GM12878 (cell line): ENCODE measurements around the gene APOC4. TPM values are rescaled to one million over a fixed set of nuclear protein-coding genes. Genes with fewer than 3 reads are reported as not detected.

ENCODE experiments used
- ATAC-seq: fragments of 200-7000 bp; cut with Tn5 transposase; 3 replicates; pipeline ENCODE4 v1.9.1; 2020; ENCODE audit warnings: mild to moderate bottlenecking, moderate library complexity
- BruUV-seq: library from RNA; stranded (reverse); fragments of 400-500 nt; replicated peaks from 2 replicates; lab custom pipeline; 2021; lab: Mats Ljungman, UMichigan
- CTCF ChIA-PET: fragments of 300-600 bp; sonication (Branson Sonifier 250); formaldehyde crosslinking; extraction: SDS; loops from one replicate; lab custom pipeline; 2021; ENCODE audit warnings: inconsistent platforms; lab: Yijun Ruan, JAX
- POLR2A ChIA-PET: fragments of 350-600 bp; formaldehyde crosslinking; extraction: SDS; loops from one replicate; lab custom pipeline; 2021; ENCODE audit warnings: inconsistent platforms; lab: Charles Lee
- RAD21 ChIA-PET: fragments of 300-600 bp; sonication (Branson Sonifier 250); formaldehyde crosslinking; loops from one replicate; lab custom pipeline; 2023; ENCODE audit warnings: antibody characterized with exemption; ENCODE audit not compliant: unreplicated experiment; lab: Charles Lee
- SMC1A ChIA-PET: fragments of 300-600 bp; sonication (Branson Sonifier 250); formaldehyde crosslinking; loops from one replicate; lab custom pipeline; 2023; ENCODE audit not compliant: unreplicated experiment, uncharacterized antibody; lab: Charles Lee
- DNase-seq: peaks from one replicate; pipeline ENCODE4 v3.0.0-alpha.2; 2011; ENCODE audit warnings: low read depth, low spot score
- FAIRE-seq: peaks from 3 replicates; lab custom pipeline; 2011; peaks lifted over from hg19 to GRCh38; lab: Jason Lieb, UNC
- H2AFZ ChIP-seq: 2 replicates; pipeline ENCODE4 v1.6.0; 2011; ENCODE audit warnings: low read depth, low read length, control low read depth; ENCODE audit not compliant: control insufficient read depth
- H3K27ac ChIP-seq: 2 replicates; pipeline ENCODE4 v1.5.1; 2011; ENCODE audit warnings: control low read depth; ENCODE audit not compliant: control insufficient read depth, insufficient read depth
- H3K27me3 ChIP-seq, 2 experiments: replicated peaks in 1 of 2; 2 replicates each; pipeline versions ENCODE4 v1.6.0 to v1.6.1; 2011; ENCODE audit warnings: low read length in 1 of 2; ENCODE audit not compliant: control insufficient read depth in 2 of 2, insufficient read depth in 2 of 2
- H3K36me3 ChIP-seq, 2 experiments: 2 replicates each; pipeline ENCODE4 v1.5.1; 2011; ENCODE audit warnings: low read length in 1 of 2; ENCODE audit not compliant: control insufficient read depth in 2 of 2, insufficient read depth in 2 of 2
- H3K4me1 ChIP-seq: 2 replicates; pipeline ENCODE4 v1.6.1; 2011; ENCODE audit warnings: mild to moderate bottlenecking, low read length, moderate library complexity, mixed read lengths; ENCODE audit not compliant: control insufficient read depth, insufficient read depth
- H3K4me2 ChIP-seq: 2 replicates; pipeline ENCODE4 v1.6.0; 2011; ENCODE audit warnings: control low read depth; ENCODE audit not compliant: control insufficient read depth, insufficient read depth
- H3K4me3 ChIP-seq: fragments of 200-600 bp; sonication (generic); 2 replicates; pipeline ENCODE4 v1.5.1; 2016
- H3K79me2 ChIP-seq: 2 replicates; pipeline ENCODE4 v1.6.0; 2011; ENCODE audit warnings: low read length; ENCODE audit not compliant: control insufficient read depth, insufficient read depth
- H3K9ac ChIP-seq: 2 replicates; pipeline ENCODE4 v1.8.0; 2011; ENCODE audit warnings: low read length, control low read depth, mixed read lengths; ENCODE audit not compliant: control insufficient read depth, insufficient read depth
- H3K9me3 ChIP-seq: replicated peaks from 3 replicates; pipeline ENCODE4 v1.5.1; 2011; ENCODE audit warnings: mild to moderate bottlenecking, low read length; ENCODE audit not compliant: control insufficient read depth, insufficient read depth
- H4K20me1 ChIP-seq: 2 replicates; pipeline ENCODE4 v1.6.0; 2011; ENCODE audit not compliant: control insufficient read depth, insufficient read depth
- ASH2L ChIP-seq: fragments of 300-600, 200-600 bp; sonication (generic); IDR thresholded peaks from 2 replicates; pipeline ENCODE4 v1.6.1; 2017; ENCODE audit warnings: low read depth, mild to moderate bottlenecking, borderline replicate concordance
- ATF7 ChIP-seq: fragments of 450-650 bp; IDR thresholded peaks from 2 replicates; pipeline ENCODE4 v1.6.1; 2016; ENCODE audit warnings: low read depth, mild to moderate bottlenecking
- BRCA1 ChIP-seq: IDR thresholded peaks from 2 replicates; pipeline ENCODE4 v1.6.1; 2011; ENCODE audit warnings: low read depth, low read length, improper control_type of control experiment
- HDGF ChIP-seq: fragments of 450-650 bp; IDR thresholded peaks from 2 replicates; pipeline ENCODE4 v1.6.1; 2016; ENCODE audit warnings: antibody characterized with exemption
- SRF ChIP-seq, 2 experiments: IDR thresholded peaks; 2 replicates each; pipeline ENCODE4 v1.6.1; 2011; ENCODE audit warnings: low read depth in 2 of 2, low read length in 2 of 2, mild to moderate bottlenecking in 1 of 2, moderate library complexity in 1 of 2
- SUPT20H ChIP-seq: IDR thresholded peaks from 2 replicates; pipeline ENCODE4 v1.6.1; 2011; ENCODE audit warnings: low read depth, mild to moderate bottlenecking, low read length, moderate library complexity, borderline replicate concordance; ENCODE audit not compliant: control insufficient read depth
- SUZ12 ChIP-seq: fragments of 200-600 bp; sonication (generic); IDR thresholded peaks from one replicate; pipeline ENCODE4 v1.6.1; 2018; ENCODE audit warnings: antibody characterized with exemption, mild to moderate bottlenecking; ENCODE audit not compliant: unreplicated experiment
- USF1 ChIP-seq: IDR thresholded peaks from 2 replicates; pipeline ENCODE4 v1.6.1; 2011; ENCODE audit warnings: borderline replicate concordance, low read depth, mild to moderate bottlenecking, moderate library complexity, mixed read lengths, low read length; ENCODE audit not compliant: insufficient read depth; ENCODE audit errors: extremely low read length
- ZNF217 ChIP-seq: fragments of 450-650 bp; IDR thresholded peaks from 2 replicates; pipeline ENCODE4 v1.6.1; 2017; ENCODE audit warnings: antibody characterized with exemption, mild to moderate bottlenecking
- ZZZ3 ChIP-seq: IDR thresholded peaks from 2 replicates; pipeline ENCODE4 v1.6.1; 2011; ENCODE audit warnings: low read depth; ENCODE audit not compliant: control insufficient read depth, insufficient read length
- WGBS: methylation state at CpG from one replicate; pipeline ENCODE4 v1.1.6; 2016; ENCODE audit warnings: low lambda C conversion rate; ENCODE audit not compliant: insufficient replicate concordance, insufficient coverage; ENCODE audit errors: missing lambda C conversion rate; 5-methylcytosine and 5-hydroxymethylcytosine counted together
- in situ Hi-C: fragments of 300-500 bp; cut with MboI; formaldehyde crosslinking; loops from 9 replicates; pipeline ENCODE4 v1.14.3; 2018; ENCODE audit warnings: mixed read lengths
- intact Hi-C: fragments of 100-400 bp; cut with micrococcal nuclease; formaldehyde crosslinking; loops from one replicate; pipeline ENCODE4 v1.14.2; 2022; ENCODE audit not compliant: unreplicated experiment
- polyA plus RNA-seq, 11 experiments: library from polyadenylated mRNA; depleted of rRNA in 4 of 11; unstranded in 6 of 11; stranded (reverse) in 5 of 11; fragments of >200 nt; fragmentation: Nextera tagmentation in 4 of 11; fragmentation: Illumina TruSeq in 1 of 11; extraction: Ambion mirVana in 4 of 11; extraction: Trizol in 1 of 11; gene quantifications; 1 replicate in 1 of 11; 2 replicates in 10 of 11; pipeline versions ENCODE4 v1.2.1 to v1.2.3, GENCODE V29; 2011 to 2016; ENCODE audit warnings: inconsistent platforms in 2 of 11, missing spikeins in 2 of 11, low read depth in 1 of 11
- total RNA-seq, 4 experiments: library from RNA; depleted of rRNA in 3 of 4; stranded (reverse); fragments of >200 nt in 3 of 4; fragmentation: Illumina TruSeq in 1 of 4; extraction: Trizol in 1 of 4; gene quantifications; 2 replicates each; pipeline versions ENCODE4 v1.2.1 to v1.2.3, GENCODE V29; 2013 to 2021

APOC4 gene
- total and polyA plus RNA-seq, 10 of the 15 experiments (the other 5 are each of a cell fraction or from before 2014, with no cell fraction given) = not detected

- Histone ChIP-seq H3K79me2 (peaks cover 13% of the 10 kb centered on the region), H2AFZ (no peak overlapping the region), H4K20me1 (no peaks in the 10 kb centered on the region), H3K4me2 (no peak overlapping the region), H3K27me3 (no peaks in the 10 kb centered on the region), H3K4me1 (peaks cover 2% of the 10 kb centered on the region), H3K9ac (no peak overlapping the region), H3K36me3 (peaks cover 13 to 39% of the 10 kb centered on the region in 2 experiments; a peak in 3 of 4 replicates), H3K4me3 (no peak overlapping the region), H3K9me3 (no peaks in the 10 kb centered on the region)
- FAIRE-seq = no peak
- BruUV-seq = no TSS peak
- SMC1A ChIA-PET = no interaction called here
- in situ Hi-C loops = no loop called here
- no peak for ATAC-seq
- CTCF ChIA-PET = interaction anchor here (0.7 kb wide), 1 partner anchor 429 kb away, joined by 3 read pairs; no protein-coding TSS in a partner anchor
- RAD21 ChIA-PET = no interaction called here
- 77% methylated on average over 8 of the region's 8 CpGs for WGBS
- DNase-seq = no peak
- TF ChIP-seq ZZZ3 (no peak), ZNF217 (no peak), BRCA1 (no peak), SUZ12 (no peak), ASH2L (no peak), SUPT20H (no peak), SRF (IDR thresholded peaks at IDR 0.05; ENCODE audit: low read depth in 2 of 2, low read length in 2 of 2) (no peak), HDGF (no peak), USF1 (no peak), ATF7 (no peak)
- TF ChIP-seq, all 136 proteins: peak for 0
- H3K27ac ChIP-seq = no peak overlapping the region
- POLR2A ChIA-PET = interaction anchor here (0.6 kb wide), 1 partner anchor 33 kb away, joined by 3 read pairs; no protein-coding TSS in a partner anchor
- intact Hi-C loops = no loop called here
Measured at GRCh38 chr19:44897835-44898234, 44.2 kb upstream of the APOC4 start.
